ENCODE results near the gene ATXN7L3B.

Gene ATXN7L3B

DNA sequence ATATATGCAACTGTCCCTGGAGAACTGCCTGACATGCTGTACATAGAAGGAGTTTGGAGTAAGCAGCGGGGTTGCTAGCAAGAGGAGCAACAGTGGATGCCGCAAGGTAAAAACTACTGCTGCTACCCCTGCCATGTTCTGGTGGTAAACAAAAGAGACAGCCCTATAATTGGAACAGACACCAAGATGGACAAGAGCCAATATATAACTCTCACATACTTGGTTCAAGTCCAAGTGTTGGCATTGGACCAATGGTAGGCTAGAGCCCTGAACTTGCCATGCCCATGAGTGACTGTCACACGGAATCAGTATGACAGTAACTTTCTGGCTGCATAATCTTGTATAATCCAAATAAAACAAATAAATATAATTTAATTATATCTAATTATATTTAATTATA, 13.7 kb downstream of the ATXN7L3B start:
- DNase-seq (ENCODE audit: low spot score): no peak

DNA sequence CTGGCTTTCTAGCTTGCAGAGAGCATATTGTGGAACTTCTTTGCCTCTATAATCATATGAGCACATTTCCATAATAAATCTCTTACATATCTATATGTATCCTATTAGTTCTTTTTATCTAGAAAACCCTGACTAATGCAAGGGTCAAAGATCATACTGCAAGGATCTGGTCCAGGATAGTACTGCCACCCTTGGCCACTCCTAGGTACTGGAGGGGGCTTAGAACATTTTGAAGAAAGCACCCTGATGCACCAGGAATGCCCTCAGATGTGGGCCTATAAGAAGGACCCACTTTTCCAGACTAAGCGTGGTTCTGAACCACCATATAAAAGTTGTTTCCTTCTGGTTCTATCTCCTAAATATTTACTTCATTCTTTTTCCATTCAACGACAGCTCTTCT, 14.6 kb downstream of the ATXN7L3B start:
- no peak for DNase-seq (ENCODE audit: low spot score)

DNA sequence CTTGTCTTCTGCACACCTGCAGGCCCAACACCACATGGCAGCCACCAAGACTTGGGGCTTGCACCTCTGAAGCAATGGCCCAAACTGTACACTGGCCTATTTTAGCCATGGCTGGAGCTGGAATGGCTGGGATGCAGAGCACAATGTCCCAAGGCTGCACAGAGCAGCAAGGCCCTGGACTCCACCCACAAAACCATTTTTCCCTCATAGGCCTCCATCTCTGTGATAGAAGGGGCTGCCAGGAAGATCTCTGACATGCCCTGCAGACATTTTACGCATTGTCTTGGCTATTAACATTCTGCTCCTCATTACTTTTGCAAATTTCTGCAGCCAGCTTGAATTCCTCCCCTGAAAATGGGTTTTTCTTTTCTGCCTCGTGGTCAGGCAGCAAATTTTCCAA, 22.1 kb downstream of the ATXN7L3B start:
- no peak for DNase-seq (ENCODE audit: low spot score)

DNA sequence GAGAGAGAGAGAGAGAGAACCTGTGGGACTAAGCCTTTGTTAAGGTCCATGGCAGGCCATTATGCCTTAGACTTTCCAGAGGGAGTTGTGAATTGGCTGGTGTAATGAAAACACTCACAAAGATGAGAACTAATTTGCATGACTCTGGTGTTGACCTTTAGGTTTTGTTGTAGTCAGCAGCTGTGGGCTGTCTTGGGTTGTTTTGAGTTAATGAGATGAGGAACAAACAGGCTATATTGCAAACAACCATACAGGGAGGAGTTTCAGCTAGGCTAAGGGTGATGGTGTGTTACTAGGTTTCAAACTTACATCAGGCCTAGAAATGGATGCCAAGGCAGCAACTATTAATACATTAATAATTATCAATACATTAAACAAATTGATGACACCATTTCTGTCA, 26.3 kb downstream of the ATXN7L3B start:
- DNase-seq (ENCODE audit: low spot score): no peak

DNA sequence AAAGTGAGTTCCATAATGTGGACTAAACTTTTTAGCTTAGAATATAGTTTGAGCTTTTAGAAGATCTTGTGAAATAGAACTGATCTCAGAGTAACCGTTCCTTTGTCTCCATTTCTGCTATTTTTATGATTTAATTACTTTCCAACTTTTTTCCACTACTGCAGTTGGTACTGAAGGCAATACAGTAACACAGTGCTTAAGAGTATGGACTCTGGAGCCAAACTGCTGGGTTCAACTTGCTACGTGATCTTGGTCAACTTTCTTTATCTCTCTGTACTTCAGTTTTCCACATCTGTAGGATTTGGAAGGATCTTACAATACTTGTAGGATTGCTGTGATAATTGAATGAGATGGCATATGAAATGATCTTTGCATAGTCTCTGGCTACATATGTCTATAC, 40.9 kb downstream of the ATXN7L3B start:
- no peak for DNase-seq (ENCODE audit: low spot score)

DNA sequence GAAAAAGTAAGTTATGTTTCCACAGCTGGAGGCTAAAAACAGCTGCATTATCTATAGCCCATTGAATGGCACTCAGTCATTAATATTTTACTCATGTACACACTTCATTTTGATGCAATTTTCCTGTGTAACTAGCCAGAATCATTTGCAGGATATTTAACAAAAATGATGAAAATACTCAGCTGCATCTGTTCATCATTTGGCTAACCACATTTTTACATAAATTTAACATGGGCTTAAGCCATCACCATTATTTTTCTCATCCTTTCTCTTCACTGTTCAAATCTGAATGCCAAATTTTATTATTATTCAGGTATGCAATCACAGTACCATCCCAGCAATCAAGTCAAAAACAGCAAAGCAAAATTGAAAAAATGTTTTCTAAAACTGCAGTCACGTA, 41.8 kb downstream of the ATXN7L3B start:
- no peak for DNase-seq (ENCODE audit: low spot score)

DNA sequence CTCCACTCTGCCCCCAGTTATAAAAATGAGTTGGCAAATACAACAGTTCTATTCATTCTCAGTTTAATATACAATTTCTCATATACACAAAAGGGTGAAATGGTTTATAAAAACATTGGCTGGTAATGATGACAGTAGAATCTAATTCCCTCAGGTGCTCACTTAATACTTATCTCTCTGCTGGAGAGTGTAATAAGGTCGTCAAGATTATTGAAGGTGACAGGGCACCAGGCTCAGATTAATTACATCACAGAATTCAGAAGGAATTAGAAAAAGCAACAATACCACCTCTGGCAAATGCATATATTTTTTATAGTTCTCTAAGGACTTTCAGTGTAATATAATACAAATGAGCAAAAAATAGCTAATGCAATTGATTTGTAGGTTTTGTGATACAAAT, 42.3 kb downstream of the ATXN7L3B start:
- DNase-seq (ENCODE audit: low spot score): no peak

DNA sequence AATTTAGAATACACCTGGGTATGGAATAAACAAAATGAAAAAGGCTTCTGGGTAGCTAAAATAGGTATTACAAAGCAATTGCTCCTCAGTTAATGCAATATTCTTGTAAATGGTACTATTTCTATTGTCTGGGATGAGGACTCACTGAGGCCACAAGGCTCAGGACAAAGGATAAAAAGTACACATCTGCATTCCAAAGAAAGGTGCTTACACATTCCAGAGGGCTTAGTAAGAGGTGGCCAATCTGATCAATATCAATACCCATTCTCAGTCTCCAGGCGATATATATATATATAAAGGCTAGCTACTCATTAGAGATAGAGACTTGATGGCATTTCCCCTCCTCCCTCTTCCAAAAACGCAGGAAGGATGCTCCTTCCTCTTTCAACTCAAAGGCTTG, 43.8 kb downstream of the ATXN7L3B start:
- DNase-seq (ENCODE audit: low spot score): no peak

DNA sequence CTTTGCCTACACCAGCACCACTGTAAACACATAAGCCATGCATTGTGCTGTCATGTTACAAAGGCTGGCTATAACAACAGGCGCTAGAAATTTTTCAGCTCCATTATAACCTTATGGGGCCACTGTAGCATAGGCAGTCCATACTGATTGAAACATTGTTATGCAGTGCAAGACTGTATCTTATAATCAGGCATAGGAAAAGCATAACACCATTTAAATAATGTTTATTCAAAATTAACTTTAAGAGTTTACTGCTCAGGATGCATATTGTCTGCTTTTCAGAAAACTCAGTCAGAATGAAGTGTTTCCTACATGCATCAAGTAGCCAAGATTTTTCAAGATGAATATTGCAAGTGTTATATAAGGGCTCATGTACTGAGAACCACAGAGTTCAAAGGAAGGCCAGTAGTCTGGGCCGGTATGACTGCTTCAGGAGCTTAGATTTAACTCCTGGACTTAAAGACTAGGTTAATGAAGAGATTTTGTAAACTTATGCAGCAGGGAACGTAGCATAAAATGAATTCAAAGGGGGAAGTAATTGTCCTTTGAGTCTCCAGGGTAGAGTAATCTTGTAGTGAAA, 46.9 kb downstream of the ATXN7L3B start:
- no peak for DNase-seq (ENCODE audit: low spot score)

DNA sequence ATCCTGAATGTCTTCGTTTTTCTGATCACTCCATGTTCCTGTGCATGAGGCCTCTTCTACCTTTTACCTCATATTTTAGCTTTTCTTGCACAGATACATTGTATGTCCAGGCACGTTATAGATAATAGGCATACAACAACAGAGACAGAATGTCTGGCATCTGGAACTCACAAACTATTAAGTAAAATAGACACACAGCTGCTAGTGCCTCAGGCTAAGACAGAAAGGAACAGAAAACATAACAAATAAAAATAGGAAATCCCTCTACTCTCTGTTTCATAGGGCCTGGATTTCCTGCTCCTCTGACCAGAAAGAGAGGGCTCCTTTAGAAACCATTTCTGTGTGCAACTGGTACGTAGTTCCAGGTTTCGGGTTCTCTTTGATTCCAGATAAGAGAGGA, 48.6 kb downstream of the ATXN7L3B start:
- DNase-seq (ENCODE audit: low spot score): no peak
